ENCODE measurements around the gene MACF1.
"Not testable (repeated sequence)": the region's sequence is repeated elsewhere in the genome, so short reads cannot be mapped to it uniquely, and the experiment has no call there.

MACF1 gene

GRCh38 chr1:39426346-39426745 lies 221.9 kb downstream of the MACF1 start:
- no peak for DNase-seq

- no peak for DNase-seq
These were observed 222.9 kb downstream of the MACF1 start for GRCh38 chr1:39427374-39427773.

- no peak for DNase-seq
These were observed 223.4 kb downstream of the MACF1 start for GRCh38 chr1:39427912-39428311.

GRCh38 chr1:39431927-39432326 lies 227.4 kb downstream of the MACF1 start:
- DNase-seq = no peak

GRCh38 chr1:39434797-39435395 lies 230.4 kb downstream of the MACF1 start:
- DNase-seq = no peak

GRCh38 chr1:39435597-39435996 lies 231.1 kb downstream of the MACF1 start:
- DNase-seq = no peak

- no peak for DNase-seq
These were observed 232.3 kb downstream of the MACF1 start for GRCh38 chr1:39436842-39437241.

GRCh38 chr1:39438042-39438441 lies 233.5 kb downstream of the MACF1 start:
- DNase-seq = no peak

GRCh38 chr1:39440856-39441255 lies 236.4 kb downstream of the MACF1 start:
- DNase-seq = no peak

GRCh38 chr1:39441797-39442196 lies 237.3 kb downstream of the MACF1 start:
- DNase-seq = no peak

GRCh38 chr1:39445573-39445972 lies 241.1 kb downstream of the MACF1 start:
- no peak for DNase-seq

- DNase-seq = no peak
These were observed 242.6 kb downstream of the MACF1 start for GRCh38 chr1:39446986-39447567.

GRCh38 chr1:39450041-39450440 lies 245.5 kb downstream of the MACF1 start:
- DNase-seq = not testable (repeated sequence)

- DNase-seq = no peak
These were observed 246.6 kb downstream of the MACF1 start for GRCh38 chr1:39450956-39451606.

- no peak for DNase-seq
These were observed 247.6 kb downstream of the MACF1 start for GRCh38 chr1:39452081-39452480.

- no peak for DNase-seq
These were observed 248.0 kb downstream of the MACF1 start for GRCh38 chr1:39452540-39452939.

GRCh38 chr1:39453603-39454002 lies 249.1 kb downstream of the MACF1 start:
- DNase-seq = no peak

GRCh38 chr1:39458991-39459390 lies 254.5 kb downstream of the MACF1 start:
- DNase-seq = no peak

GRCh38 chr1:39462074-39462473 lies 257.6 kb downstream of the MACF1 start:
- DNase-seq = no peak

GRCh38 chr1:39466413-39467107 lies 262.1 kb downstream of the MACF1 start:
- DNase-seq = no peak

- DNase-seq = not testable (repeated sequence)
These were observed 262.7 kb downstream of the MACF1 start for GRCh38 chr1:39467108-39467720.

GRCh38 chr1:39469150-39469549 lies 264.7 kb downstream of the MACF1 start:
- no peak for DNase-seq

GRCh38 chr1:39470040-39470439 lies 265.5 kb downstream of the MACF1 start:
- DNase-seq = no peak

All from CD4-positive, alpha-beta T cell treated with Interleukin-6 for 4 hours (primary cell).